Measurements from ENCODE around the gene SCCPDH.

The SCCPDH gene

GRCh38 chr1:246795906-246796694, 71.9 kb downstream of the SCCPDH start:
- H3K27ac ChIP-seq (replicated peaks) = no peak overlapping the region
- no peak for DNase-seq (ENCODE audit: low read depth in 1 of 2, low spot score in 1 of 2)
- no peak overlapping the region for H3K4me3 ChIP-seq (replicated peaks; ENCODE audit: insufficient read depth, low read length)
- no peak for TF ChIP-seq REST (IDR thresholded peaks at IDR 0.05; ENCODE audit: insufficient replicate concordance, low read depth)
- TF ChIP-seq SPI1 (IDR thresholded peaks at IDR 0.05; ENCODE audit: borderline replicate concordance, low read depth) = no peak
- TF ChIP-seq POLR2AphosphoS5 (IDR thresholded peaks at IDR 0.05; ENCODE audit: low read depth) = no peak
- no peak for TF ChIP-seq CTCF (IDR thresholded peaks at IDR 0.05; ENCODE audit: insufficient read depth, low read length)
- TF ChIP-seq GABPA (IDR thresholded peaks at IDR 0.05; ENCODE audit: low read depth) = no peak
- no peaks in the 10 kb centered on the region for H3K27me3 ChIP-seq (ENCODE audit: insufficient read depth, poor library complexity, severe bottlenecking)

GRCh38 chr1:246797157-246797556, 72.9 kb downstream of the SCCPDH start:
- Histone ChIP-seq H3K27ac (replicated peaks) (no peak overlapping the region), H3K27me3 (ENCODE audit: insufficient read depth, poor library complexity, severe bottlenecking) (no peaks in the 10 kb centered on the region), H3K4me3 (replicated peaks; ENCODE audit: insufficient read depth, low read length) (no peak overlapping the region)
- TF ChIP-seq REST (IDR thresholded peaks at IDR 0.05; ENCODE audit: insufficient replicate concordance, low read depth) (no peak), GABPA (IDR thresholded peaks at IDR 0.05; ENCODE audit: low read depth) (no peak)
- no peak for DNase-seq (ENCODE audit: low read depth in 1 of 2, low spot score in 1 of 2)

- Histone ChIP-seq H3K27ac (replicated peaks) (no peak overlapping the region), H3K4me3 (replicated peaks; ENCODE audit: insufficient read depth, low read length) (no peak overlapping the region), H3K27me3 (ENCODE audit: insufficient read depth, poor library complexity, severe bottlenecking) (no peaks in the 10 kb centered on the region)
- TF ChIP-seq GABPA (IDR thresholded peaks at IDR 0.05; ENCODE audit: low read depth) (no peak), POLR2AphosphoS5 (IDR thresholded peaks at IDR 0.05; ENCODE audit: low read depth) (no peak), SPI1 (IDR thresholded peaks at IDR 0.05; ENCODE audit: borderline replicate concordance, low read depth) (no peak), CTCF (IDR thresholded peaks at IDR 0.05; ENCODE audit: insufficient read depth, low read length) (no peak), REST (IDR thresholded peaks at IDR 0.05; ENCODE audit: insufficient replicate concordance, low read depth) (no peak)
- DNase-seq (ENCODE audit: low read depth in 1 of 2, low spot score in 1 of 2) = no peak
Observed at GRCh38 chr1:246797597-246797996, 73.4 kb downstream of the SCCPDH start.

Data from HL-60 (cell line).